Fibroblast of skin of scalp (primary cell): Measurements from ENCODE around the gene RPL18A.

ENCODE experiments used
- DNase-seq: peaks from one replicate; pipeline ENCODE4 v3.0.0-alpha.2; 2013

The RPL18A gene

DNA sequence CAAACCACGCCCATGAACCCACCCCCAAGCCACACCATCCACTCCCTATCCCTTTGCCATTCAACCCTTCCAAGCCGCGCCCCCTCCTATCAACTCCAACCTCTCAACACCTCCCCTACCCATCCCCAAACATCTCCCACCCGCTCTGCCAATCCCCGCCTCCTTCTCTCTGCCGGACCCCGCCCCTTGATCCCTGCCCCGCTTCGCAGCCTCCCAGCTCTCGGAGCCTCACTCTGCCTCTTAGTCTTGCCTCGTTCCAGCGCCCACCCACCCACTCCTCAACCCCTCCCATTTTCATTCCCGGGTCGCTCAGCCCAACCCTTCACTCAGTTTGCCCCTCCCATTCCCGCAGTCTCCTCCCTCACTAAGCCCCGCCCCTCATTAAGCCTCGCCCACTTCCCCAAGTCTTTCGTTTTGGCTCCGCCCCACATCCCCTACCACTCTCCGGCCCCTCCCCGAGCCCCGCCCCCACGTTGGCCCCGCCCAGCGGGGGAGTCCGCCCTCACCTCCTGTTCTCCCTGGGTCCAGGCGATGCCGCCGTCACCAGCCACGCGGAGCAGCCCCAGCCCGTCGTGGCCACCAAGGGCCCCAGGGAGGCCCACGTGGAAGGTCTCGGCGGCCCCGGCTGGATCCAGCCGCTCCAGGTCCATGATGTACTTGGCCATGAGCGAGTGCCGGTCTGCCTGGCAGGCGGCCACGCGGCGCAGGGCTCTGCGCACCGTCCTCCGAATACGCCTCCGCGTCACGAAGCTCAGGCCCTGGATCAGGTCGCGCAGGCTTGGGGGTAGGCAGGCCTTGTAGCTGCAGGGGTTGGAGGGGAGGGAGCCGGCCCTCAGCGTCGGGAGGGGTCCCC is 17.7 kb upstream of the RPL18A start:
- peak; percentile 88 for DNase-seq

DNA sequence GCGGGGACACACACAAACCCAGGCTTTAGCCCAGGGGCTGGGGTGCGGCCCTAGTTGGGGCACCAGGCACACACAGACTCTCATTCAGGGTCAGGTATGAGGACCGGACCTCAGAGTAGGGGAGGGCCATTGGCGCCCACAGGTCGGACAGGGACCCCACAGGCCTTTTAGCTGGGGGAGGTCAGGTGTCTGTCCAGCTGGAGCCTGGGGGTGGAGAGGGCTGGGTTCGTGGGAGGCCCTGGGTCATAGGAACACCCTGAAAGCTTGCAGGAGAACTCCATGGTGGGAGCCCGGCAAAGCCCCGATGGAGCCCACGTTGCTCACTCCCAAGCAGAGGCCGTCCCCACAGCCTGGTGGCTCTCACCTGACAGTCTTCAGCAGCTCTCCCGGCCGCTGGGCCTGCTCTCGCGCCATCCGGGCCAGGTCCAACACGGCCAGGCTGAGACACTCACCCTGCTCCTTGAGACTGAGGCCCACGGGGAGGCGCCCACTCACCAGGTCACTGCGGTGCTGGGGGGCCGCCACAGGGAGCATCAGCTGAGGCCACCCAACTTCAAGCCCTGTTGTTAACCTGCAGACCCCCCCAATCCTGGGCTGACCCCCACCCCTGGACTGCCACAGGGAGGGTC is 16.9 kb upstream of the RPL18A start:
- no peak for DNase-seq

DNA sequence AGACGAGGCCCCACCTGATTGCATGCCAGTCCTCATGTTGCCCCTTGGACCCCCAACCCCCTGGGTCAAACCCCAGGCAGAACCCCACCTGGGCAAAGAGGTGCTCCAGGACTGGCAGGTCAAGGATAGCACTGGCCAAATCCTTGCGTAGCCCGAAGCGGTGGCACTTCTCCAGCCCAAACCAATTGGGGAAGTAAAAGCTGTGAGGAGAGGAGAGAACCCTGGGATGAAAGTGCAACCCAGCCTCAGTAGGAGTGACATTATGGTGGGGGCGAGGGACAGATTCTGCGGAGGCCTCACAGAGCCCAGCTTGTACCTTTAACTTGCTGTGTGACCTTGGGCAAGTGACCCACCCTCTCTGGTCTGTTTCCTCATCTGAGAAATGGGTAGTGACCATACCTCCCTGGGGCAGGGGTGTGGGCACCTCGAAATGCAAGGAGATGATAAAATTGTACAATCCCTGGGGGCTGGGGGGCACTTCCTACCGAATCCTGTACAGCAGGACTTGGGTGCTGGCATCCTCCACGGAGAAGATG is 16.4 kb upstream of the RPL18A start:
- DNase-seq = no peak

DNA sequence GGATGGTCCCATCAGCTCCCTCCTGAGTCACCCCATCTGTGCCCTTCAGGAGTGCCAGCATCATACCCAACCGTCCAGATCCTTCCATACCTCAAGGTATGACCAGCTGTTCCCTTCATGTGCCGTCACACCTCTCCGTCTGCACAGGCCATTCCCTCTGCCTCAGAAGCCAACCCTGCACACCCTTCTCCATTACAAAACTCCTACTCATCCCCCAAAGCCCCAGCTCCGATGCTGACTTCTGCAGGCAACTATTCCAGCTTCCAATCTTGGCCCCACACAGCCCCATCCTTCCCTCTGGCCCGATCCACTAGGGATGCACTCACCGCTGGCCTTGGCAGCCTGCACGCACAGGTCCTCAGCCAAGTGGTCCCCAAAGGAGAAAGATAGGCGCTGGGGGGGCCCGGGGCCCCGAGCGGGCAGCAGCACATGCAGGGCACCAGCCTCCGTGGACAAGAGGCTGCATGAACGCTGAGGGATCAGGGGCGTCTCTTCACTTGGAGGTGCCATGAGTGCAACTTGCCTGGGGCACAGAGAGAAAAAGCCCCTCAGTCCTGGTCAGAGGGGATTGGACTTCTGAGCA is 15.7 kb upstream of the RPL18A start:
- DNase-seq = no peak

DNA sequence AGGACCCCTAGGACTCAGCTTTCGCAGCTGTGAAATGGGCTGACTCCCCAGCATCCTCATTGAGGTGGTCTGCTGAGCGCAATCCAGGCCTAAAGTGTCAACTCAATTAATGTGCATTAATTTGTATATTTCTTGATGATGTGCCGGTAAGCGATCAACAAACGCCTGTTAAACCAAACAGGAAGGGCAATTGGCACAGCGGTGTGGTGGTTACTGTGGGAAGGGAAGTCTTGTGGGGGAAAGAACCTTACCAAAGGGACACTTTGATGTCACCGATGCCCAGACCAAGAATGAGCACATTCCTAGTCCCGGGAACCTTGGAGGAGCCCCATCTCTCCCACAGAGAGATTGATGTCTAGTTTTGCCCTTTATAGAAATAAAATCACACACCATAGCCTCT is 13.6 kb upstream of the RPL18A start:
- DNase-seq = no peak

DNA sequence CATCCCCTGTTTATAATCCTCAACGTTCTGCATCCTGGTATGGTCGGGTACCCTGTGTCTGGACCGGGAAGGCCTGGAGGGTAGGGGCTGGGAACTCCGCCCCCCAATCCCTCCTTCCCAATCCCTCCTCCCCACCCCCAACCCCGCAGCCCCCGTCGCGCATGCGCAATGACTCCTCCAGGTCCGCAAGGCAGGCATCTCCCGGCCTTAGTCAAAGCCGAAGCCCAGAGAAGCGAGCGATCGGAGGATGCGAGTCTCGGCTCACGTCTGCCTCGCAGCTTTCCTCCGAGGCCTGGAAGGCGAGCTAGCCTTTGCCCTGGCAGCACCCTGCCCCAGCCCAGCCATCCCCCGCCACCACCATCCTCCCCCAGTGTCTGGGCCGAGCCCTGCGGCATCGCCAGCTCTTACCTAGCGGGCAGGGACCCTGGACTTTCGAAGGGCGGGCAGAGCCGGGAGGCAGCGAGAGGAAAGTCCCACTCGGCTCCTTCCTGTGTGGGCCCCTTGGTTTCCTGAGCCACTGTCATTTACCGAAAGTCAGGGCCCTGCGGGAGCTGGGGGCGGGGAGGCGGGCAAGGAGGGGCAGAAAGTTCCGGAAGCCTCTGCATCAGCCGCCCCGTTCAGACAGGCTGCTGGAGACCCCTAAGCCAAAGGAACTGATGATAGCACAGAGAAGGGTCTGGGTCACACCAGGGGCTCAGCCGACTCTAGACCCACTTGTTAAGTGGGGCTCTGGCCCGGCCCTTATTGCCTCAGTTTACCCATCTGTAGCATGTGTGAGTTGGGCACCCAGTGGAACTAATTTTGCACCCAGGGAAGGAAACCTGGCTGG is 12.0 kb upstream of the RPL18A start, which contains the start of gene JAK3:
JAK3 (minus strand) TSS at position 445 of the 829 bp plus-strand sequence. CDS start 3,565 bp downstream, outside the sequence.
- DNase-seq = peak; percentile 86

DNA sequence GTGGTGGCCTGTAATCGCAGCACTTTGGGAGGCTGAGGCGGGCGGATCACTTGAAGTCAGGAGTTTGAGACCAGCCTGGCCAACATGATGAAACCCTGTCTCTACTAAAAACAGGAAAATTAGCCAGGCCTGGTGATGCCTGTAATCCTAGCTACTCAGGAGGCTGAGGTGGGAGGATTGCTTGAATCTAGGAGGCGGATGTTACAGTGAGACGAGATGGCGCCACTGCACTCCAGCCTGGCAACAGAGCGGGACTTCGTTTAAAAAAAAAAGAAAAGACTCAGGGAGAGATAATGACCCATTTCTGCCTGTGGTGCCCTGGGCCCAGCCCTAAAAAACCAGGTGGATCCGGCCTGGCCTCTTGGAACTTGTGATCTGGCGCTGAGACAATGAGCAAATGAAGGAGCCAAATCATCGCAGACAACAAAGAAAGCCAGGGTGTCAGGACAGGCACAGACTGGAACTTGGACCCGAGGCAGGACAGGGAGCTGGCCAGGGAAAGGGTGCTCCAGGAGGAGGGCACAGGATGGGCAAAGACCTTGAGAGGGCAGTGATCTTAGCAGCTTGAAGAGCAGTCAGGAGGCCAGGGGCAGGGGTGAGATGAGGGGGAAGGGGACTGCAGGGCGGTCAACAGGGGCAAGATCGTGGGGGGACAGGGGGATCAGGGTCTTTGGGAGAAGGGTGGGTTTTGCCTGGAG is 11.0 kb upstream of the RPL18A start:
- no peak for DNase-seq

DNA sequence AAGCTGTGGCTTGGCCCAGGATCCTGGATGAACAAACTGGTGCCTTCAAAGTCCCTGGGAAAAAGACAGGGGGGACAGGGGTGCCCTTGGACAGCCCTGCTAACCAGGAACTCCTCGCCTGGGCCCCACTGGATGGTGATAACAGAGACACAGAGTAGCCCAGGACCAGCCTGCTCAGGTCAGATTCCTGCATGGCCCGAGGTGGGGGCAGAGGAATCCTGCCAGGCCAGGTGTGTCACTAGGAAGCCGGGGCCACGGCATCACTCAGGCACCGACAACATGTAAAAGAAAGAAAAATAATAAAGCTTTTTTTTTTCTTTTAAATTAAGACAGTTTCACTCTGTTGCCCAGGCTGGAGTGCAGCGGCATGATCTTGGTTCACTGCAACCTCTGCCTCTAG is 5.6 kb upstream of the RPL18A start:
- DNase-seq = no peak

DNA sequence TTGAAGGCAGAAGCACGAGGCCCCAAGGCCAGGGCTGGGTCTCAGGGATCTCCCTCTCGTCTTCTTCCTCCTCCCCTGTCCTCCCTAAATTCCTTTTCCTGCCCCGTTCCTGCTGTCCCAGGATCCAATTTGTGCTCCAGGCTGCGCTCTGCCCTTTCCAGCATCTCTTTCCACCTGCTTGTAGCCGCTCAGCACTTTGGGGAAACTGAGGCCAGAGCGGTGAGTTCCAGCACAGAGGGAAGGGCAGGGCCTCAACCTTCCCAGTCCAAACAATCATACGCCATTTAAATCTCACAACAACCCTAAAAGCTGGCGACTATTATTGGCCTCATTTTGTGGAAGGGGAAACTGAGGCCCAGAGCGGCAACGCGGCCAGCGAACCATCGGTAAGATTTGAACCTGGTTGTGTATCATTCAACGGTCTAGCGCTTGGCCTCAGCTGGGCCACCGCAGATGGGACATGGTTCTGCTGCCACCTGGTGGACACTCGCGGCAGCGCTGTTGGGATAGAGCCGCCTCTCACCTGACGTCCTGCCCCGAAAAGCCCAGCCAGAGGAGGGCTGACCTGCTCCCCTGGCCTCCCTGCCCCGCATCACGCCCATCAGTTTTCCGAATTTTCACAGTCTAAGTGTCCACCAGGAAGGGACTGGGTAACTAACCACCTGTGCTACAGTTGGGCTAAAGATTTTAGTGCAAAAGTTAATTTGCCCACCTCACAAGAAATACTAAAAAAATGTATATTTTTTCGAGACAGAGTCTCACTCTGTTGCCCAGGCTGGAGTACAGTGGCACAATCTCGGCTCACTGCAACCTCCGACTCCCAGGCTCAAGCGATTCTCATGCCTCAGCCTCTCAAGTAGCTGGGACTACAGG is 4.2 kb upstream of the RPL18A start:
- DNase-seq = peak; percentile 66

DNA sequence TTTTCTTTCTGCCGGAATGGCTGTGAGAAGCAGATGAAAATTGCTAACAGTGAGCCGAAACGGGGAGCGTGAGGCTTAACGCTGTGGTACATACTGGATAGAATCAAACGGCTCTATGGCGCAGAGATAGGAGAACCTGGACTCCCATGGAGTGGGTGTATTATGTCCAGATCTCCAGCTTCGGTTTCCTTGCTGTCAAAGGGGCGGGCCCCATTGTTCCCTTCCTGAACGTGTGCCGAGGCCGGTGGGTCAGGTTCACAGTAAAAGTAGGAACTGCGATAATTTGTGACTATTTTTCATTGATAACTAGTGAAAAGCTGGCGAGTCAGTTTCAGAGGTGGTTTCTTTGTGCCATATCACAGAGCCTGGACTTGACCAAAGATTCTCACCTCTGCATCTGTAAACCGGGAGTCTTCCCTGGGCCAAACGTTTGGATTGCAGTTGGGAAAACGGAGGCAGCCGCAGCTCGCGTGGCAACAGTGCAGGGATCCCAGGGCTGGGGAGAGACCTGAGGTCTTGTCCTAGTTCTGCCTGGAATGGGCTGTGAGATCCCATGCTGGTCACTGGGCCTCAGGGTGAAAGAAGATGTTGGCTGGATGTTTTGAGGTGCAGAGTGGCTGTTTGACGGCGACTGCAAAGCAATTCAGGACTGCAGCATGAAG is 752 bp downstream of the RPL18A start:
- no peak for DNase-seq

DNA sequence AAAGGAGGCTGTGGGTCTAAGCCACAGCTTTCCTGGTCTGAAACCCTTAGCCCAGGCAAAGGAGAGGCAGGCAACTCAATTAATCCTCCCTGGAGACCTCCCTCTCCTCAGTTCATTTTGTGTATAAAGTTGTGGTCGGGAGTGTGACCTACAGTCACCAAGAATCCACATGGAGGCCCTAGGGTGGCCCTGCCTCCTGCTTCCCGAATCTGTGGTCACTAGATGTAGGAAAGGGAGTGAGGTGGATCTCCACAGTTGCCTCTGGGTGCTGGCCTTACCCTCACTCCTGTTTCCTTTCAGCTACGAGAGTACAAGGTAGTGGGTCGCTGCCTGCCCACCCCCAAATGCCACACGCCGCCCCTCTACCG is 1.3 kb downstream of the RPL18A start:
- DNase-seq = no peak

DNA sequence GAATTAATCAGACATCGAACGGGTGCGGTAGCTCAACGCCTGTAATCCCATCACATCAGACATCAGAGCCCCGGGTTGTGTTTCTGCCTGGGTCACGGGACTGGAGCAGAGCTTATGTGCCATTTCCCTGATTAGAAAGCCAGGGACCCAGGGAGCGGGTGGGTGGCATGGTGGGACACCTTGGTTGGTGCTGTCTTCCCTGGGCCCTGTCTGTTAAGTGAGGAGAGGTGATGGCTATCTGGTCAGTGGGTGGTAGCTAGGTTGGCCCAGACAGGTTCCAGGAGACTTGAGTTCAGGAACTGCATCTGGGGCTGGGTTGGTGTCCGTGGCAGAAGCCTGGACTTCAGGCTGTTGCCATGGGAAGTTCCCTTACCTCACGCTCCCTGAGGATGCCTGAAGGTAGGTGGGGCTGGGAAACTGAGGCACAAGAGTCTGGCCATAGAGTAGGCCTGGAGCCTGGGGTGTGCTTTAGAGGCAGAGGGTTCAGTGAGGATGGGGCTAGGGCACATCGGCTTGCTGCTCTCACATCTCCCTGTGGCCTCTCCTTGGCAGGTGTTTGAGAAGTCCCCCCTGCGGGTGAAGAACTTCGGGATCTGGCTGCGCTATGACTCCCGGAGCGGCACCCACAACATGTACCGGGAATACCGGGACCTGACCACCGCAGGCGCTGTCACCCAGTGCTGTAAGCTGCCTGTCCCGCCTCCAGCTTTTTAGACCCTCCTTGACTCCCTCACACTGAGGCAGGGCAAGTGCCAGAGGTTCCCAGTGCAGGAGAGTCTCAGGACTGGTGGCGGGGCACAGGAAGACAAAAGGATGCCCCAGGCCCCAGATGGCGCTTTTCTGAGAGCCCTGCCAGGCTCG is 2.1 kb downstream of the RPL18A start:
- no peak for DNase-seq

DNA sequence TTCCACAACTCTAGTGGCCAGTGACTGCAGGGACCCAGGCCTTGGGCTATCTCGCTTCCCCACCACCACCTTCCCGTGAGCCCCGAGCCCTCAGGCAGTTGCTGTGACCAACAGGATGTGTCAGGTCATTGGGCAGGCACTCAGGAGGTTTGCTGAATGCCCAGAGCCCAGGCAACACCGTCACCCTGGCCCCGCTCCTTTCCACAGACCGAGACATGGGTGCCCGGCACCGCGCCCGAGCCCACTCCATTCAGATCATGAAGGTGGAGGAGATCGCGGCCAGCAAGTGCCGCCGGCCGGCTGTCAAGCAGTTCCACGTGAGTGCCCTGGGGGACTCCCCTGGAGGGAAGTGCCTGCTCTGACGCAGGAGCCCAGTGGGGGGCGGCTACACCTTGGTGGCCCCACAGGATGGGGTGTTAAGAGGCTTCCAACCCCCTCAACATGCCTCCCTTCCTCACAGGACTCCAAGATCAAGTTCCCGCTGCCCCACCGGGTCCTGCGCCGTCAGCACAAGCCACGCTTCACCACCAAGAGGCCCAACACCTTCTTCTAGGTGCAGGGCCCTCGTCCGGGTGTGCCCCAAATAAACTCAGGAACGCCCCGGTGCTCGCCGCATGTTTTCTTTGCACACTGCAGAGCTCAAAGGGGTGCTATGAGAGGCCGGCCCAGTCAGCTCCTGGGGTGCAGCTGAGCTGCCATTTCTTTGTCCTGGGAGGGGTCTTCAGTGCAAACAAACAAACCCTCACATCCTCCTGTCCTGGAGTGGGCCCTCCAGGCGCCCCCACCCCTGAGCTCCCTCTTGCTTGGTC is 3.2 kb downstream of the RPL18A start:
- no peak for DNase-seq

DNA sequence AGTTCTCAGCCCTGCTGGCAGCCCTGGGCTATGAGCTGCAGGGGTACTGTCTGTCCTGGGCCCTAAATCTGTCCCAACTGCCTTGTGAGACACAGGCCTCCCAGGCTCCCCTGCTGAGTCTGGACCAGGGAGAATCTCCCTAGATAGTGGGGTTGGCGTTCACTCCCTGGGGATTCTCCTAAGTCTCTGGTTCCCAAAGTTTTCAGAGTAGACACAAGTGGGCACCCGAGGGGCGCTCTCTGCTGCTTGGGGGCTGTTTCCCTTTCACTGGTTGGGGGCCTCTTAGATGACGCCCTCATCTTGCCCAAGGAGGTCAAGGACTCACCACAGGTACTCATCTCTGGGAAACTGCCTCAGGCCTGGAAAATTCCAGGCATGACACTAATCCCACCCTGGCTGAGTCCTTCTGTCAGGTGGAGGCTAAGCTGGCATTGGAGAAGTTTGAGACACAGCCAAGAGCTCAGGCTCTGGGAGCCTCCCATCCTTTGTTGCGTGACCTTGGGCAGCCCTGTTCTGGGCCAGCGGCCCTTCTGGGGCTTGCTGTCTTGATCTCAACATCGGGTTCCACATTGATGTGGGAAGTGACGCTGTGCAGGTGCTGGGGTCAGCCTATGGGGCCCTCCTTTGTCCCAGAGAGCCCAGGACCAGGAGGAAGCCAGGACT is 3.9 kb downstream of the RPL18A start:
- no peak for DNase-seq

DNA sequence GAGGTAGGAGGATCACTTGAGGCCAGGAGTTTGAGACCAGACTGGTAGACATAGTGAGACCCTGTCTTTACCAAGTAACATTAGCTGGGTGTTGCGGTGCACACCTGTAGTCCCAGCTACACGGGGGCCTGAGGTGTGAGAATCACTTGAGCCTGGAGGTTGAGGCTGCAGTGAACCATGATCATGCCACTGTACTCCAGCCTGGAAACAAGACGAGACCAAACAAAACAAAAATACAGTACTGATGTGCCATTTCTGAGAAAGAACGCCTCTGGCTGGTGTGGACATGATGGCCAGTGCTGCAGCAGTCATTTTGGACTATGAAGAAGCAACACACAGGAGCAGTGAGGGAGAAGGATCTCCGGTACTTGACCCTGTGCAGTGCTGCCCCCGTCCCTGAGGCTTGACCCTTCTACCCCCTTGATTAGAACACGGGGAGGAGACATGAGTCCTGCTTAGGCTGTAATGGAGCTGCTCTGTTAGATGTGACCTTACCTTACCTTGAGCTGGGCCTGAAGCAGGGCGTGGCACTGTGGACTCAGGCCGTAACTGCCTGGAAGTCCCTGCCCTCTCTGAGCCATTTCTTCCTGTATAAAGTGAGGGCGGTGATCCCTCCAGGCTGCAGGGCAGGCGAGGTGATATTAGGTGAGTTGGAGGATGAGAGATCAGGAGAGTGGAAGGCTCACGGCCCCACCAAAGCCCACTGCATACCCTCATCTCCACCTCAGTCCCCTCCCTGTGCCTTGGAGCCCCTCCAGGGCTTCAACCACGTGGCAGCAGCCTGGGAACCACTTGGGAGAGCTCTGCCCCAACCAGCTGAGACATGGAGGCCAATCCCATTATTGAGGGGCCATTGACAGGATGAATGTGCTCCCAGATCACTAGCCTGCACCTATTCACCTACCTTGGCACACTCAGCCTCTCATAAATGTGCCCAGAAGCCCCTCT is 5.9 kb downstream of the RPL18A start:
- DNase-seq = no peak

DNA sequence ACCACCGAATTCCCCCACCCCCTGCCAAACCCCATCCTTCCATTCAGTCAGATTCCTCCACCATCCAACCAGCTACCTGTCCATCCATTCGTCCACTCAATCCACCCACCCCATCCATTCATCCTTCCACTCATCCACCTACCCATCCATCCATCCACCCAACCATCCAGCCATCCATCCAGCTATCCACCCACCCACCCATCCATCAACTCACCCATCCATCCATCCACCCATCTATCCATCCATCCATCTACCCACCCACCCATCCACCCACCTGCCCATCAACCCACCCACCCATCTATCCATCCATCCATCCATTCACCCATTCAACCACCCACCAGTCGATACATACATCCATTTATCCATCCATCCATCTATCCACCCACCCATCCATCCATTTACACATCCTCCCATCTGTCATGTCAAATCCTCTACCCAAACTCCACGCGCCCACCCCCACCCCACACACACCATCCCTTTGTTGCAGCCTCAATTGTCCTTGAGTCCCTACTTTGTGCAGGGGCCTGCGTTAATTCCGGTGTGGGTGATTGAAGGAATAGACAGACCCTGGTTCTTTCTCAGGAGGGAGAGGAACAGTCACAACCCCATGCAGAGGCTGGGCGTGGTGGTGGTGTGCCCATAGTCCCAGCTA is 6.7 kb downstream of the RPL18A start:
- DNase-seq = no peak
